HG03469 (cell line): ENCODE measurements around the gene SRRM3.
A peak's percentile ranks its signal among the peaks of the same experiment; 100 is the strongest.
"Not testable (repeated sequence)": the region's sequence is repeated elsewhere in the genome, so short reads cannot be mapped to it uniquely, and the experiment has no call there.

Experiments used
- ATAC-seq: cut with Tn5 transposase; IDR thresholded peaks from one replicate; pipeline ENCODE4 v1.9.1; 2021; ENCODE audit warnings: mild to moderate bottlenecking, moderate library complexity, moderate number of reproducible peaks; ENCODE audit not compliant: unreplicated experiment

Gene SRRM3

DNA sequence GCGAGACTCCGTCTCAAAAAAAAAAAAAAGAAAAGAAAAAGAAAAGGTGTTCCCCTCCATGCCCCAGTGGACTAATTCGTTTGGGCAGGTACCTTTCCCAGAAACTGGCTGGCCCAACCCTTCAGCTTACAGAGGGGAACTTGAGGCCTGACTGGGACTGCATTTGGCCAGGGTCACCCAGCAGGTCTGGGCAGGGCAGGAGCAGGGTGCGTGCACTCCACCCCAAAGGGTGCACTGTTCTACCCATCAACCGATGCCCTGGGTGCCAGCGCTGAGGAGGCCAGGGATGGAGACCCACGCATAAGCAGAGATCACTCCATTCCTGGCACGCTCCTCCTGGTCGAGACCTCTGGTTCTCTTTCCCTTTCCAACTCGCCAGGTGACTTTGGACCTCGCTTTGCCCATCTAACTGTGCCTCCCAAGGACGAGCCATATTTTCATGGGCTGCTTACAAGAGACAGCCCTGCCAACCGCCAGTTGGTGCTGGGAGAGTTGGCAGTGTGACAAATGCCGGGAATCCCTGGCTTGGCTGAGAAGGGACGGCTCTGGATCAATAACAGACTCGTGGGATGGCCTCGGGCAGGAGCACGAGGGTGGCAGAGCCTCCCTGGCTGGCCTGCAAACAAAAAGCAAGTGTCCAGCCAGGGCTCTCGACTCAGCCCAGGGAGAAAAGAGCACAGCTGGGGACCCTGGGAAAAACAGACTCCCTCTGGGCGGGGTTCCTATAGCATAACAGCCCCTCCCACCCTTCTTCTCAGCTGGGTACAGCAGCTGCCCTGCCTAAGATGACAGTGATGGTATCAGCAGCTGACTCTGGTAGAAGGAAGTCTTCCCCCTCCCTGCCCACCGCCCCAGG is 108.6 kb downstream of the SRRM3 start:
- ATAC-seq, result no peak

- ATAC-seq, result not testable (repeated sequence)
Measured at GRCh38 chr7:76311838-76312237, 110.1 kb downstream of the SRRM3 start.

GRCh38 chr7:76314042-76314721 is 112.5 kb downstream of the SRRM3 start:
- no peak for ATAC-seq

DNA sequence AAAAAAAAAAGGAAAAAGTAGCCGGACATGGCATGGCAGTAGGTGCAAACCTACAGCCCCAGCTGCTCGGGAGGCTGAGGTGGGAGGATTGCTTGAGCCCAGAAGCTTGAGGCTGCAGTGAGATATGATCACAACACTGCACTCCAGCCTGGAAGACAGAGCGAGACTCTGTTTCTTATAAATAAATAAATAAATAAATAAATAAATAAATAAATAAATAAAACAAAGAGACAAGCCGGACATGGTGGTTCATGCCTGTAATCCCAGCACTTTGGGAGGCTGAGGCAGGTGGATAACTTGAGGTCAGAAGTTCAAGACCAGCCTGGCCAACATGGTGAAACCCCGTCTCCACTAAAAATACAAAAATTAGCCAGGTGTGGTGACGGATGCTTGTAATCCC is 113.0 kb downstream of the SRRM3 start:
- ATAC-seq, result not testable (repeated sequence)

DNA sequence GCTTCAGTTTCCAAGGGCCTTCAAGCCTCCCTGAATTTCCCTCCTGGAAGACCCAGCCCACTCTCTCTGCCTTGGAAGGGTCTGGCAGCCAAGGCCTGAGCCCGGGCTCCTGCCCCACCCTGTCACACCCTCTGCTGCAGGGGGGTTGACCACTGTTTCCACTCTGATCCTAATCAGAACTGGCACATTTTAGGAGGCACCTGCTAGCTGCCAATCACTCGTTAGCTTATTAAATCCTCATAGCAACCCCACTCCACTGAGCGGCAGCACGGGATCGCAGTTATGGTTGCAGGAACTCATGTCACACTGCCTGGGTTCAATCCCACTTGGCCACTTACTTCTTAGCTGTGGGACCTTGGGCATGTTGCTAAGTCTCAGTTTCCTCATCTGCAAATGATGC is 113.7 kb downstream of the SRRM3 start:
- ATAC-seq, result no peak

DNA sequence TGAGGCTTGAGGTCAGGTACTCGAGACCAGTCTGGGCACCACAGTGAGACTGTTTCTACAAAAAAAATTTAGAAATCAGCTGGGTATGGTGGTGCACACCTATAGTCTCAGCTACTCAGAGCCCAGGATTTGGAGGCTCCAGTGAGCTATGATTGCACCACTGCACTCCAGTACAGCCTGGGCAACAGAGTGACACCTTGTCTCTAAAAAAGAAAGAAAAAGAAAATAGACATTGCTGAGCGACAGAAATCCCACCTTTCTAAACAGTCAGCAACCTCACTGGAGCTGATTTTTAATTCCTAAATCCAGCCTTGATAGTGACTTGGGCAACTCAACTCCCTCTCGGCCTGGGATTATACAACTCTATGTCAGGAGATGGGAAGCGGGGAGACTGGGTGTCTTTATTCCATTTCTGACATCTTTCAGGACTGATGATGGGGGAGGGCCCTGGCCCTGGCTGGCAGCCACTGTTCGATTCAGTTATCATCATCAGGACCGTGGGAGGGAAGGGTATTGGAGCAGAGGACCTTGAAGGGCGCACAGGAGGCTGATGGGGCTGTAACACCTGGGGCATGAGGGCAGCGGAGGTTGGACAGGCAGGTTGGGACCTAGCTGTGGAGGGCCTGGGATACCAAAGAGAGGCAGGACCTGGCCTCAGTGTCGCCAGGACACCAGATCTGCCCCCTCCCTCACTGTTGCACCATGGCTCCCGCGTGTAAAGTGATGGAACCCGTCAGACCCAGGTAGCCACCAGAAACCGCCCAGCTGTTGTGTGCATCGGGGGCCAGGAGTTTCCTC is 115.5 kb downstream of the SRRM3 start:
- ATAC-seq, result no peak

GRCh38 chr7:76317782-76318487 is 116.2 kb downstream of the SRRM3 start:
- ATAC-seq, result peak; percentile 86

- ATAC-seq, result peak; percentile 35
Measured at GRCh38 chr7:76318488-76319353, 117.0 kb downstream of the SRRM3 start.

DNA sequence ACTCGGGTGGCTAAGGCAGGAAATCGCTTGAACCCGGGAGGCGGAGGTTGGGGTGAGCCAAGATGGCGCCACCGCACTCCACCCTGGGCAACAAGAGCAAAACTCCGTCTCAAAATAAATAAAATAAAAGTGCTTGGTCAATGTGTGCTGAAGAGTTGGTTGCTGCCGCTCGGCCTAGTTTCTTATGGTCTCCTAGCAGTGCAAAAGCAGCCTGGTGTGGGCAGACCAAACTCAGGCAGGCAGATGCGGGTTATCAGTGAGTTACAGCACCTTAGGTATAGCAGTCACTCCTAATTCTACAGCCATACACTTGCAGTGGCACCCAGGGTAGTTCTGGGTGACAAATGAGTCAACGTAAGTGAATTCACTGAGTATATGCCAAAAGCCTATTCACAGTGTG is 123.4 kb downstream of the SRRM3 start:
- no peak for ATAC-seq

DNA sequence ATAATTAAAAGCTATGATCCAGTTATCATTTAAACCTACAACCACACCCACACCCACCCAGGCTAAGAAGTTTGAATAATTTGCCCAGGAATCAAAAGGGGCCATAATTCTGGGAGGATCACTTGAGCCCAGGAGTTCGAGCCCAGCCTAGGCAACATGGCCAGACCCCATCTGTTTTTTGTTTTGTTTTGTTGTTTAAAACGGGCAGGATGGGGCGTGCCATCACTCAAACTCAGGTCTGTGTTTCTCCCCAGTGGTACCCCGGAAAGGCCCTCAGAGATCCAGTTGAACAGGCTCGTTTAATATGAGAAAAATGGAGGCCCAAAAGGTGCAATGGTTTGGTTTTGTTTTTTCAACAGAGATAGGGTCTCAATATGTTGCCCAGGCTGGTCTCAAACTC is 124.1 kb downstream of the SRRM3 start:
- no peak for ATAC-seq

DNA sequence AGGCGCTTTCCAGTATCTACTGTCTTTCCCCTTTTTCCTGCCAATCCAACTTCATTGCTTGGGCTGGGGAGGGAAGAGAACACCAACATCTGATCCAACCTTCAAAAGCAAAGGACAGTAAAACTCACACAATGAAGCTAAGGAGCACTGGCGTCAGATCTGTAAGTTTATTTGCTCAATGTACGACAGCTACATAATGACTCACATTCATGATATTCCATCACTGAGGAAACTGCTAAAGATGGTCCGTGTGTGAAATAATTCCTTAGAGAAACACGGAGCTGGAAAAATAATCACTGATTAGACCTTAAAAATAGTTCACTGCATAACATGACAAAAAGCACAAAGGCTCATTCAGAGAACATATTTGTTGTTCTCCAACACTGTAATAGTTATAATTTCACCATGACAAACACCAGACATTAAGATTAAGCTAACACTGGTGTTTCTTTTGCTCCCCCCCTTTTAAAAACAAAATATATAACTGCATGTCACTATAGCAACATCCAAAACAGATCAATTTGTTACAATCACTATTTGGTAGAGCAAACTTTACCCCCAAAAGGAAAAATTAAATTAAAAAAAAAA is 125.0 kb downstream of the SRRM3 start:
- no peak for ATAC-seq

DNA sequence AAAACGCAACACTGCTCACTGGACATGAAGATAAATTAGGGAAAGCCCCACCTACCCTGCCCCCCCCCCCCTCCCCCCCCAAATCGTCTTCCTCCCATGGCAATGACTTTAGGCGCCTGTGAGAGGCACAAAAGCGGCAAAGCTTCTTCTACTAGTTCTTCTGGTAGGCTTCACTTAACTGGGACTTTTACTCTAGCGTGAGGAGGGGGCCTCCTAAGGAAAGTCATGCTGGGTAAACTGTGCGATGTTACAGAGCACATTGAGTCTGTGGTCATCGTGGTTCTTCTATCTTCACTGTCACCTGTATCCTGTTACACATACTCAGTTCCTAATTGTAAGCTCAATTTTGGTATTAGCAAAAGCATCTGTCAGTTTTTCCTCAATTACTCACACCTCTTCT is 125.9 kb downstream of the SRRM3 start:
- ATAC-seq, result no peak

GRCh38 chr7:76328389-76328788 is 126.7 kb downstream of the SRRM3 start:
- ATAC-seq, result no peak

- ATAC-seq, result no peak
Measured at GRCh38 chr7:76329479-76329878, 127.8 kb downstream of the SRRM3 start.

GRCh38 chr7:76330261-76330660 is 128.6 kb downstream of the SRRM3 start:
- ATAC-seq, result no peak

- no peak for ATAC-seq
Measured at GRCh38 chr7:76330673-76331072, 129.0 kb downstream of the SRRM3 start.

DNA sequence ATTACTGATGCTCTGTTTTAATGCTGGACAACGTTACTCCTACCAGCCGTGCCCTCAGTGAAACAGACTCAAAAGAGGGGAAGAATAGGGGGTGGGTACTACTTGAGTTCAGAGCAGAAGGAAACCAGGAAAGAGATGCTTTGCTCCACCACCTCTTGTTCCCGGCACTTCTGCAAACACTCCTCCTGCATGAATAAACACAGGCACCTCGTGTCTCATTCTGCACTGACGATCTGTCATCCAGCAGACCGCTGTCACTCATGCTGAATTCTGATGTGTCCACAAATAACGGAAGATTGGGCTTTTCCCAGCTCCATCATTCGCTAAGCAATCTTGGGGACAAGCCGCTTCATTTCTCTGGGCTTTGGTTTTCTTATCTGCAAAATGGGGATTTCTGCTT is 130.4 kb downstream of the SRRM3 start:
- no peak for ATAC-seq

DNA sequence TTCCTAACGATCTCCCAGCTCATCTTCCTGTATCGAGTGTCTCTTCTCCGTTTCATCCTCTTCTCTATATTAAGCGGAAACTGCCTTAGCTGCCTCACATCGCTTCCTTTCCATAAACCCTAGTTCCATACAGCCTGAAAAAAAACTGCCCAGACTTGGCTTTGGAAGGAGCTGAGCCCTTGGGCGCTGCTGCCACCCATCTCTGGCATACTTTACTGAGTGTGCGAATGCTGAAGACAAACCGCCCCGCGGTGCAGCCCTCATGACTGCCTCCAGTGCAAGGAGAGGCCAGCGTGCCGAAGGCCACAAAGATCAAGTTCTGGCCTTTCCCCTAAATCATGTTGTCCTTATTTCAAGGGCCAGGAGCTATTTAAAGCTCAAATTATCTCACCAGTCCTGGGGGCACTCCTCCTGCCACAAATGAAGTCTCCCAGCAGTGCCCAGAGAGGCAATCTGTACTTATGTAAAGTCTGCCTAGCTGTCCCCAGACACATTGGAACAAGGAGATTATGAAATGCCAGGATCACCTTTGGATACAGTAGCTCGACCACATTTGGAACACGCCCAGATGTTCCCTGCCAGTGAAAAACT is 131.9 kb downstream of the SRRM3 start:
- no peak for ATAC-seq

DNA sequence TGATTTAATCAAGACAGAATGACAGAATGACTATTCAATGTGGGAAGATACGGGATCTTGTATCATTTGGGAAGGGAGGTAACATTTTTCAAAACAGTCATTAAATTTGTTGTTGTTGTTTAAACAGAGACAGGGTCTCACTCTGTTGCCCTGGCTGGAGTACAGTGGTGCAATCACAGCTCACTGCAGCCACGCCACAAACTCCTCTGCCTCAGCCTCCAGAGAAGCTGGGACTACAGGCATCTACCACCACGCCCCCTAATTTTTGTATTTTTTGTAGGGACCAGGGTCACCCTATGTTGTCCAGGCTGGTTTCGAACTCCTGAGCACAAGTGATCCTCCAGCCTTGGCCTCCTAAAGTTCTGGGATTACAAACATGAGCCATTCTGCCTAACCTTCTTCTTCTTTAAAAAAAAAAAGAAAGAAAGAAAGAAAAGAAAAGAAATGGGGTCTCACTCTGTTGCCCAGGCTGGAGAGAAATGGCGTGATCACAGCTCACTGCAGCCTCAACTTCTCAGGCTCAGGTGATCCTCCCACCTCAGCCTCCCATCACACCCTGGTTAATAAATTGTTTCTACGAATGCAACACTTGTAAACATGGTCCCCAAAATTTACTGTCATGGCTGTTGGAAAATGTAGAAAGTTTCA is 132.7 kb downstream of the SRRM3 start:
- ATAC-seq, result no peak
